Neuronal stem cell (in vitro differentiated cells): Measurements from ENCODE around the gene PRSS8.

ENCODE experiments used
- DNase-seq: peaks from one replicate; pipeline ENCODE4 v3.0.0-alpha.2; 2013; ENCODE audit warnings: low spot score
- H2AFZ ChIP-seq: one replicate; pipeline ENCODE4 v1.6.1; 2013; ENCODE audit warnings: mild to moderate bottlenecking, low read length, inconsistent platforms
- H2AK5ac ChIP-seq: 2 replicates; pipeline ENCODE4 v1.6.1; 2013; ENCODE audit warnings: low read depth, mild to moderate bottlenecking, inconsistent platforms, low read length, moderate library complexity, mixed read lengths
- H2BK120ac ChIP-seq: 2 replicates; pipeline ENCODE4 v1.6.1; 2013; ENCODE audit warnings: low read depth, mild to moderate bottlenecking, inconsistent platforms, low read length, moderate library complexity, mixed read lengths
- H2BK12ac ChIP-seq: one replicate; pipeline ENCODE4 v1.6.1; 2013; ENCODE audit warnings: low read length, inconsistent platforms
- H2BK15ac ChIP-seq: 2 replicates; pipeline ENCODE4 v1.6.1; 2013; ENCODE audit warnings: mild to moderate bottlenecking, low read length, inconsistent platforms, mixed read lengths
- H2BK5ac ChIP-seq: one replicate; pipeline ENCODE4 v1.6.1; 2013; ENCODE audit warnings: inconsistent platforms, mild to moderate bottlenecking, low read length, moderate library complexity
- H3K14ac ChIP-seq: one replicate; pipeline ENCODE4 v1.6.1; 2013; ENCODE audit warnings: low read length, inconsistent platforms
- H3K18ac ChIP-seq: 2 replicates; pipeline ENCODE4 v1.6.1; 2013; ENCODE audit warnings: low read length, inconsistent platforms
- H3K23ac ChIP-seq: 2 replicates; pipeline ENCODE4 v1.6.1; 2013; ENCODE audit warnings: low read depth, mild to moderate bottlenecking, mixed read lengths, low read length, inconsistent platforms; ENCODE audit not compliant: poor library complexity
- H3K27ac ChIP-seq: replicated peaks from 3 replicates; pipeline ENCODE4 v1.5.1; 2013; ENCODE audit warnings: low read length, inconsistent platforms
- H3K27me3 ChIP-seq, 3 experiments: 2 replicates each; pipeline ENCODE4 v1.6.1; 2013; ENCODE audit warnings: low read length in 3 of 3, mild to moderate bottlenecking in 2 of 3, inconsistent platforms in 1 of 3, low read depth in 1 of 3, mixed read lengths in 1 of 3, moderate library complexity in 1 of 3; ENCODE audit not compliant: control insufficient read depth in 3 of 3, insufficient read depth in 3 of 3
- H3K36me3 ChIP-seq, 2 donors: replicated peaks in 1 of 2; 2 replicates each; pipeline ENCODE4 v1.6.1; 2013; ENCODE audit warnings: low read length in 2 of 2; ENCODE audit not compliant: control insufficient read depth in 2 of 2, insufficient read depth in 2 of 2
- H3K4ac ChIP-seq: 2 replicates; pipeline ENCODE4 v1.6.1; 2013; ENCODE audit warnings: inconsistent platforms, mild to moderate bottlenecking, low read length, moderate library complexity
- H3K4me1 ChIP-seq, 2 donors: 1 replicate in 1 of 2; 2 replicates in 1 of 2; pipeline ENCODE4 v1.6.1; 2013; ENCODE audit warnings: low read length in 2 of 2, low read depth in 1 of 2; ENCODE audit not compliant: control insufficient read depth in 2 of 2, insufficient read depth in 1 of 2
- H3K4me2 ChIP-seq: one replicate; pipeline ENCODE4 v1.6.1; 2013; ENCODE audit warnings: mild to moderate bottlenecking, low read length, inconsistent platforms; ENCODE audit not compliant: insufficient read depth, poor library complexity, severe bottlenecking
- H3K4me3 ChIP-seq, 2 donors: 2 replicates each; pipeline ENCODE4 v1.5.1; 2013; ENCODE audit warnings: low read length in 2 of 2, mild to moderate bottlenecking in 2 of 2, inconsistent platforms in 1 of 2, moderate library complexity in 1 of 2
- H3K79me1 ChIP-seq: one replicate; pipeline ENCODE4 v1.6.1; 2013; ENCODE audit warnings: low read depth, mild to moderate bottlenecking, inconsistent platforms, low read length, moderate library complexity
- H3K9ac ChIP-seq: one replicate; pipeline ENCODE4 v1.6.1; 2013; ENCODE audit warnings: mild to moderate bottlenecking, low read depth, low read length, inconsistent platforms; ENCODE audit not compliant: poor library complexity
- H3K9me3 ChIP-seq, 2 donors: replicated peaks in 1 of 2; 2 replicates each; pipeline versions ENCODE3 to v1.6.1; 2013; ENCODE audit warnings: low read length in 2 of 2, mild to moderate bottlenecking in 2 of 2, inconsistent platforms in 1 of 2, low read depth in 1 of 2, mixed read lengths in 1 of 2, moderate library complexity in 1 of 2; ENCODE audit not compliant: control insufficient read depth in 2 of 2, insufficient read depth in 1 of 2
- H4K8ac ChIP-seq: one replicate; pipeline ENCODE4 v1.6.1; 2013; ENCODE audit warnings: low read depth, mild to moderate bottlenecking, inconsistent platforms, low read length, moderate library complexity
- H4K91ac ChIP-seq: one replicate; pipeline ENCODE4 v1.6.1; 2013; ENCODE audit warnings: low read length, low read depth, mild to moderate bottlenecking, inconsistent platforms; ENCODE audit not compliant: poor library complexity
- WGBS, 2 donors: extraction: QIAGEN DNeasy Blood & Tissue Kit; methylation state at CpG; one replicate each; pipeline ENCODE4 v1.1.7; 2013; ENCODE audit warnings: missing lambda C conversion rate in 2 of 2, mixed read lengths in 1 of 2; ENCODE audit not compliant: insufficient read length in 2 of 2, insufficient replicate concordance in 1 of 2; ENCODE audit errors: extremely low coverage in 2 of 2; 5-methylcytosine and 5-hydroxymethylcytosine counted together

Gene PRSS8

GRCh38 chr16:31110106-31111034, 25.2 kb downstream of the PRSS8 start:
- no peak overlapping the region for H4K8ac ChIP-seq
- H4K91ac ChIP-seq, result no peak overlapping the region
- H2BK120ac ChIP-seq, result no peak overlapping the region
- no peak overlapping the region for H3K4ac ChIP-seq
- DNase-seq, result no peak
- no peak overlapping the region for H2BK5ac ChIP-seq
- no peak overlapping the region for H3K18ac ChIP-seq
- H3K27ac ChIP-seq, result no peak overlapping the region
- H3K4me2 ChIP-seq, result no peak overlapping the region
- no peak overlapping the region for H2AK5ac ChIP-seq
- H3K4me1 ChIP-seq, result peaks cover 0 to 7% of the 10 kb centered on the region in 2 donors
- H3K27me3 ChIP-seq, result no peaks in the 10 kb centered on the region
- H2AFZ ChIP-seq, result no peak overlapping the region
- peaks cover 8% of the 10 kb centered on the region for H3K79me1 ChIP-seq
- peaks cover 0 to 1% of the 10 kb centered on the region in 2 donors for H3K9me3 ChIP-seq
- peak overlapping the region; percentile 44 for H3K9ac ChIP-seq
- no peak overlapping the region for H2BK12ac ChIP-seq
- H2BK15ac ChIP-seq, result no peak overlapping the region
- peak overlapping the region; percentile 12 to 68 for H3K4me3 ChIP-seq
- WGBS, 2 donors, result no CpG with 5 or more reads among the region's 26 CpGs
- H3K14ac ChIP-seq, result no peak overlapping the region
- peaks cover 31 to 43% of the 10 kb centered on the region in 2 donors for H3K36me3 ChIP-seq
- H3K23ac ChIP-seq, result no peak overlapping the region

DNA sequence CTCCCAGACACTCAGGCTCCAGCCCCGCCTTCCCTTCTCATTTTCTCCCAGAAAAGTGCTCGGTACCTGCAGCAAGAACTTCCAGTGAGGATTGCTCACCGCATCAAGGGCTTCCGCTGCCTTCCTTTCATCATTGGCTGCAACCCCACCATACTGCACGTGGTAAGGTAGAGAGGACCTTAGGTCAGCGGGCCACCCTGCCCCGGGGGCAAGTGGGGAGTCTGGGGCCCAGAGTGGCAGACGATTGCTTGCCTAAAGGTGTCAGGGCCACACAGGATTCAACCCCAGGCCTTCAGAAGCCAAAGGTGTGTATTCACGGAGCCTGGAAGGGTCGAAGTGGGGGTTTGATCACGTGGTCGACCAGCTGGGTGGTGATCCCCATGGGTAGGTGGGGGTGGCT, 25.9 kb downstream of the PRSS8 start:
- no CpG with 5 or more reads among the region's 12 CpGs for WGBS, 2 donors
- Histone ChIP-seq H2BK120ac (no peak overlapping the region), H2AFZ (no peak overlapping the region), H3K9ac (no peak overlapping the region), H4K8ac (no peak overlapping the region), H3K4me3 (peak overlapping the region; percentile 68 to 83), H2AK5ac (no peak overlapping the region), H3K23ac (peak overlapping the region; percentile 80), H3K4me1 (peaks cover 0 to 7% of the 10 kb centered on the region in 2 donors), H3K9me3 (peaks cover 0 to 1% of the 10 kb centered on the region in 2 donors), H2BK15ac (no peak overlapping the region), H3K27ac (no peak overlapping the region), H3K14ac (no peak overlapping the region), H3K18ac (no peak overlapping the region), H2BK5ac (peak overlapping the region; percentile 39), H2BK12ac (no peak overlapping the region), H3K4ac (no peak overlapping the region), H3K4me2 (no peak overlapping the region), H3K79me1 (peaks cover 8% of the 10 kb centered on the region), H4K91ac (no peak overlapping the region), H3K27me3 (no peaks in the 10 kb centered on the region), H3K36me3 (peaks cover 31 to 43% of the 10 kb centered on the region in 2 donors)
- DNase-seq, result no peak

- Histone ChIP-seq H3K4me1 (peaks cover 0 to 7% of the 10 kb centered on the region in 2 donors), H3K18ac (peak overlapping the region; percentile 98), H3K27ac (no peak overlapping the region), H3K36me3 (peaks cover 31 to 43% of the 10 kb centered on the region in 2 donors), H3K9me3 (peaks cover 0 to 1% of the 10 kb centered on the region in 2 donors), H3K79me1 (peaks cover 8% of the 10 kb centered on the region), H2AK5ac (peak overlapping the region; percentile 90), H3K9ac (peak overlapping the region; percentile 96), H3K14ac (peak overlapping the region; percentile 94), H2BK120ac (no peak overlapping the region), H2BK15ac (no peak overlapping the region), H3K27me3 (no peaks in the 10 kb centered on the region), H3K23ac (peak overlapping the region; percentile 89), H2BK5ac (peak overlapping the region; percentile 75), H4K91ac (no peak overlapping the region), H2AFZ (peak overlapping the region; percentile 99), H3K4ac (no peak overlapping the region), H3K4me3 (peak overlapping the region; percentile 83 to 100), H3K4me2 (peak overlapping the region; percentile 98), H4K8ac (no peak overlapping the region), H2BK12ac (no peak overlapping the region)
- DNase-seq, result no peak
- no CpG with 5 or more reads among the region's 57 CpGs for WGBS, 2 donors
Observed at GRCh38 chr16:31108794-31109558, 26.6 kb downstream of the PRSS8 start.
